ENCODE data around the gene OGDHL.
"Not testable (repeated sequence)": the region's sequence is repeated elsewhere in the genome, so short reads cannot be mapped to it uniquely, and the experiment has no call there.

Gene OGDHL

GRCh38 chr10:49761789-49762565 lies at the start of gene OGDHL:
TSS of gene OGDHL (minus strand) at chr10:49762323. CDS start at chr10:49758592, 3,731 bp downstream.
- peak; percentile 90 for DNase-seq

GRCh38 chr10:49803988-49804387 lies 41.9 kb upstream of the OGDHL start:
- no peak for DNase-seq

- no peak for DNase-seq
Measured at GRCh38 chr10:49798275-49798674, 36.2 kb upstream of the OGDHL start.

DNA sequence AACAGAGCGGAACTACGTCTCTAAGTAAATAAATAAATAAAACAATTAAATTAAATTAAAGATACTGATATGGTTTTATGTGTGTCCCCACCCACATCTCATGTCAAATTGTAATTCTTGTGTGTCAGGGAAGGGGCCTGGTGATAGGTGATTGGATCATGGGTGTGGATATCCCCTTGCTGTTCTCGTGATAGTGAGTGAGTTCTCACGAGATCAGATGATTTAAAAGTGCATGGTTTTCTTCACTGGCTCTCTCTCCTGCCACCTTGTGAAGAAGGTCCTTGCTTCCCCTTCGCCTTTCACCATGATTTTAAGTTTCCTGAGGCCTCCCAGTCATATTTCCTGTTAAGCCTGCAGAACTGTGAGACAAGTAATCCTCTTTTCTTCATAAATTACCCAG lies 29.0 kb upstream of the OGDHL start:
- no peak for DNase-seq

- DNase-seq: peak; percentile 54
Measured at GRCh38 chr10:49784681-49785080, 22.6 kb upstream of the OGDHL start.

DNA sequence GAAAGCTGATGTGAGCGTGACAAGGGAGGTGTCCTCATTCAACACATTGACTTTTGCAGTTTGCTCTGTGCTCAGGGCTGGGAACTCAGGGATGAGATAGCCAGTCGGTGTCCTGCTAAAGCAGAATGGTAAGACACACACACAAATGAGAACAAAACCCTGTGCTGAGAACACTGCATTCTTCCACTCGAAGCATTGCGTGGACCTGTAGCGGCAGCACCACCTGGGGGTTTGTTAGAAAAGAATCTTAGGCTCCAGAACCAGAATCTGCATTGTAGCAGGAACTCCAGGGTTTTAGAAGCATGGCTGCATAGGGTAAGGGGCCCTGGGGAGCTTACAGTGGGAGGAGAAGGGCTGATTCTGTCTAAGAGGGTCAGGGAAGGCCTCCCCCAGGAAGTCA lies 21.5 kb upstream of the OGDHL start:
- DNase-seq: no peak

DNA sequence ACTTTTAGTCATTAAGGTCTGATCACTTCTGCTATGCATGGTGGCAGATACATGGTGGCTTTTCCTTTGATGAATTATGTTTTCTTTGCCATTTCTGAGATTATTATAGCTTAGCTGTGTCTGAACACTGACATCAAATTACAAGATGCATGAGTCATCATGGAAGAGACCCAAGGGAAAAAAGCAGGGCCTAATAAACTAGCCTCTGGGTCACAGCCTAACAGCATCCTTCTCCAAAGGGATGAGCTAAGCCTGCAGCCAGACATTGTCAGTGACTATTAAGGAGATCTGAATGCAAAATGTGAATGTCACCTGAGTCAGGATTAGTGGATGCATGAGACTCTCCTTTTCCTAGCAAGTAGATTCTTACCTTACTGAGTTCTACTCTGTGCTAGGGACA lies 19.1 kb upstream of the OGDHL start:
- DNase-seq: no peak

DNA sequence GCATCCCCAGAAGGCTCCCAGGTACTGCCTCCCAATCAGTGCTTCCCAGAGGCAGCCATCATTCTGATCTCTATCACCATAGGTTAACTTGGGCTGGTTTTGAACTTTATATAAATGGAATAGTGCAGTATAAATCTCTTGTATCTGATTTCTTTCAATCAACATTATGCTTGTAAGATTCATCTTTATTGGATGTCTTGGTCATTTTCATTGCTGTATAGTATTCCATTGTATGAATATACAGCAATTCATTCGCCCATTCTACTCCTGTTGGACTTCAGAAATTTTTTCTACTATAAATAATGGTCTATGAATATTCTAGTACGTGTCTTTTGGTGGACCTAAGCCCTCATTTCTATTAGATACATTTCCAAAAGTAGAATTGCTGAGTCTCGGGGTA lies 16.1 kb upstream of the OGDHL start:
- DNase-seq: no peak

DNA sequence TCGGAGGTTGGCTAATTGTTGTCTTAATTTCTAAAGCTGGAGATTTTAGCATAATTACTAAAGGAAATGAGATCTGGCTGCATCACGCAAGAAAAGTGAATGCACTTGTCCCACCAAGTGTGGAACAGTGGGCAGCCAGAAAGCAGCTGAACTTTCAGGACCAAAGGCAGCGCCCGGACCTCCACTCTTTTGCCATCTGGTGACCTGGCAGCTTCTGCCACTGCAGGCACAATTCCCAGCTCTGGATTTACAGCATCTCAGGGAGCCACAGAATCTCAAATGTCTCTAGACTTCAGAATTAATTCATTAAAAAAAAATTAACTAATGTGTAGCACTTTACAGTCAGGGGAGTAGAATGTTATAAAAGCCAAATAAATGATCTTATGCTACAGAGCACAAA lies 14.7 kb upstream of the OGDHL start:
- DNase-seq: no peak

- no peak for DNase-seq
Measured at GRCh38 chr10:49775014-49775413, 12.9 kb upstream of the OGDHL start.

GRCh38 chr10:49772944-49773343 lies 10.8 kb upstream of the OGDHL start:
- DNase-seq: not testable (repeated sequence)

DNA sequence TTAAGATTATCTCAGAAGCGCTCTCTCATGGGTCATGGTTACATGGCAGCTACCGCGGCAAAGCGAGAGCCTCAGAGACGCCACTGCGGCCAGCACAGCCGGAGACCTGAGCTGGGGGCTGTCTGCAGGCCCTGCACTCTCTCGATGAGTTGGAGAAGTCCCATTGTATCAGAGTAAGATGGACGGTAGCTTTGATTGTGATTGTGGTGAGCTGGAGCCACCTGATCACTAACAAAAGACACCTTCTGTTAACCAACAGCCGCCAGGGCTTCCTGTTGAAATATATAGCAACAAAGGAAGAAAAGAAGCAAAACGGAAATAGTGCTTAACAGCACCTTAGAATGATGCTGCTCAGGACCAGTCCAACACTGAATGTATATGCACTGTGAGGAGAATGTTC lies 8.9 kb upstream of the OGDHL start:
- DNase-seq: not testable (repeated sequence)

DNA sequence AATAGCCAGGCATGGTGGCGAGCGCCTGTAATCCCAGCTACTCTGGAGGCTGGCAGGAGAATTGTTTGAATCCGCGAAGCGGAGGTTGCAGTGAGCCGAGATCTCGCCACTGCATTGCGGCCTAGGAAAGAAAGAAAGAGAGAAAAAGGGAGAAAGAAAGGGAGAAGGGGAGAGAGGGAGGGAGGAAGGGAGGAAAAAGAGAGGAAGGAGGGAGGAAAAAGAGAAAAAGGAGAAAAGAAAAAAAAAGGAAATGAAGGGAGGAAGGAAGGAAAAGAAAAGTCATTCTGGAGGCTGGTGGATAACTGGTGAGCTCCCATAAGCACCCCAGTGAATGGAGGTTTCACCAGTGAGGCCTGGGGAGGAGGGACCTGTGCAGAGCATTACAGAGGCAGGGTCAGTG lies 7.6 kb upstream of the OGDHL start:
- no peak for DNase-seq

- no peak for DNase-seq
Measured at GRCh38 chr10:49768731-49769130, 6.6 kb upstream of the OGDHL start.

- DNase-seq: peak; percentile 43
Measured at GRCh38 chr10:49768329-49768728, 6.2 kb upstream of the OGDHL start.

DNA sequence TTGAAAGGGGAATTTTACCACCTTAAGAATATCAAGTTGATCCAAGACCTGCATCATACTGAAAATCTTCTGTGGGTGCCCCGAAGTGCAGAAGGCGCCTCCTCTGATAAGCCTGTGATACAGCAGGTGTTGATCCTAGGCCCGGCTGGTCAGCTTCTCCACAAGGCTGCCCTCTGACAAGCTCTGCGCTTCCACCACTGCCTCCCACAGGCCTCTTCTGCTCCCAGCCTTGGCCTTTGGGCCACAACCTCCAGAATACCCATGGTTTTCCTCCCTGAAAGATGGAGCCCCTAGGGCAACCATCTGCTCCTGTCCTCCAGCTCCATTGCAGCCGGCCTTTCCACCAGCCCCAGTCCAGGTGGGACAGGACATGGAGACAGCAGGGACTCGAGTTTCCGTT lies 5.6 kb upstream of the OGDHL start:
- DNase-seq: no peak

- no peak for DNase-seq
Measured at GRCh38 chr10:49766484-49766883, 4.4 kb upstream of the OGDHL start.

- DNase-seq: no peak
Measured at GRCh38 chr10:49762566-49762877, 399 bp upstream of the OGDHL start.

DNA sequence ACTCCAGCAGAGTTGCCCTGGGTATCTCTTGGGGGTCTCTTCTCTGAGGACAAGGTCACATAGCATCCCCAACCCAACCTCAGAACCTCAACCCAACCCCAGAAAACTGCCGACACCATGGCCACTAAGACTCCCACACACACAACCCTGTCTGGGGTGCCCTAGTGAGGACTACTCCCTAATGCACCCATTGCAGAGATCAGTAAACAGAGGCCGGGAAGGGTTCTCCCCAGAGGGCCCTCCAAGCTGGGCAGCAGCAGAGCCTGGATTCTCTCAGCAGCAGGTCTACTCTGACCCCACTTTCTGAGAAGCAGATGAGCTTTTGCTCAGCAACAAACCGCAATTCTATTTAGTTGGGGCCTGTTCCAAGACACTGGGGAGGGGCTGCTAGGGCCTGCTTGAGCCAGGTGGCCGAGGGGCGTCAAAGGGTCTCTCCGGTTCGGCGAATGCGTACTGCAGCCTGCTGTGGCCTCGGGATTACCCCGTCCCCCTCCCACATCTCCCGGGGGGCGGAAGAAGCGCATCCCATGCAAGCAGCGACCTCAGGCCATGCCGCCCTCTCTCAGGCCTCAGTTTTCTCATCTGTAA lies 828 bp downstream of the OGDHL start:
- DNase-seq: peak; percentile 39

DNA sequence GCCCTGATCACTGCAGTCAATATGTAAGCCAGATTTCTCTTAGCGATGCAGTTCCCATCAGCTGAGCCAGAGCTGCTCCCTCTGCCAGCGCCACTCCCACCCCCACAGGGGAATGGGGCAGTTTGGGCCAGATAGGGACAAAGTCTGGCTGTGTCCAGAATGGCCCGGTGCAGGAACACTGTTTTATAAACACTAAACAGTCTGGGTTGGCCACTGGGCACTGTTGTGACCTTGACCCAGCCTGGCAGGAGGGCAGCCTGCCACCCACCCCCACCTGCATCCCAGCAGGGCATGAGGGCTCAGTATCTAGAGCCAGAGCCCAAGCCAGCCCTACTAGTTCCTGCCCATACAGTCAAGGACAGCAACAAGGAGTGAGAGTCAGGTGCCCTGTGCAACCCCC lies 1.3 kb downstream of the OGDHL start:
- no peak for DNase-seq

- no peak for DNase-seq
Measured at GRCh38 chr10:49759787-49760551, 2.2 kb downstream of the OGDHL start.

GRCh38 chr10:49758249-49758930 lies 3.7 kb downstream of the OGDHL start:
- DNase-seq: no peak

DNA sequence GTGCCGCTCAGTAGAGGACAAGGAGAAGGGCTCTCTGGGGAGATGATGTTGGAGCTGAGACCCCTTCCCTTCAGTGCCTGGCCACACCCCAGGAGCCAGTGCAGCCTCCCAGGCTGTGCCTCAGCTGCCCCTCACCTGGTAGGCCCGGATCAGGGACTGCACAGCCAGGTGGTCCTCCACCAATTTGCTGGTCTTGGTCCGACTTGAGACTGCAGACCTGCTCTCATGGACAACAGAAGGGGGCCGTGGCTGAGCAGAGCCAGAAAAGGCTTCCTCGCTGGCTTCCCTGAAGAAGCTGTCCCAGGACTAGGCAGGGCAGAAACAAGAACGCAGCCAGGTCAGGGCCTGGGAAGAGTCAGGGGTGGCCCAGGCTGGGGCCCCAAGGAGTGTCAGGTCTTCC lies 5.5 kb downstream of the OGDHL start:
- no peak for DNase-seq

- no peak for DNase-seq
Measured at GRCh38 chr10:49756031-49756430, 6.1 kb downstream of the OGDHL start.
